Tibial nerve (tissue), 4 donors: ENCODE results near the gene NUDT19.
"Not testable (repeated sequence)": the region's sequence is repeated elsewhere in the genome, so short reads cannot be mapped to it uniquely, and the experiment has no call there.

ENCODE experiments used
- EP300 ChIP-seq, 2 donors: sonication (generic); formaldehyde crosslinking; IDR thresholded peaks; one replicate each; pipeline ENCODE4 v1.6.1; 2017; ENCODE audit warnings: antibody characterized with exemption in 2 of 2, mild to moderate bottlenecking in 1 of 2
- POLR2A ChIP-seq, 2 donors: fragments of 450-650 bp; IDR thresholded peaks; one replicate each; pipeline ENCODE4 v1.6.1; 2017; ENCODE audit warnings: antibody characterized with exemption in 2 of 2, mild to moderate bottlenecking in 2 of 2, moderate library complexity in 2 of 2
- TF ChIP-seq, protein P1 (sequence below), 5 experiments: fragments of 200-600 bp in 3 of 5; fragments of 450-650 bp in 2 of 5; sonication (generic) in 3 of 5; IDR thresholded peaks; one replicate each; pipeline ENCODE4 v1.5.1; 2016 to 2019; ENCODE audit warnings: antibody characterized with exemption in 5 of 5, mild to moderate bottlenecking in 3 of 5, moderate library complexity in 2 of 5

DNA sequence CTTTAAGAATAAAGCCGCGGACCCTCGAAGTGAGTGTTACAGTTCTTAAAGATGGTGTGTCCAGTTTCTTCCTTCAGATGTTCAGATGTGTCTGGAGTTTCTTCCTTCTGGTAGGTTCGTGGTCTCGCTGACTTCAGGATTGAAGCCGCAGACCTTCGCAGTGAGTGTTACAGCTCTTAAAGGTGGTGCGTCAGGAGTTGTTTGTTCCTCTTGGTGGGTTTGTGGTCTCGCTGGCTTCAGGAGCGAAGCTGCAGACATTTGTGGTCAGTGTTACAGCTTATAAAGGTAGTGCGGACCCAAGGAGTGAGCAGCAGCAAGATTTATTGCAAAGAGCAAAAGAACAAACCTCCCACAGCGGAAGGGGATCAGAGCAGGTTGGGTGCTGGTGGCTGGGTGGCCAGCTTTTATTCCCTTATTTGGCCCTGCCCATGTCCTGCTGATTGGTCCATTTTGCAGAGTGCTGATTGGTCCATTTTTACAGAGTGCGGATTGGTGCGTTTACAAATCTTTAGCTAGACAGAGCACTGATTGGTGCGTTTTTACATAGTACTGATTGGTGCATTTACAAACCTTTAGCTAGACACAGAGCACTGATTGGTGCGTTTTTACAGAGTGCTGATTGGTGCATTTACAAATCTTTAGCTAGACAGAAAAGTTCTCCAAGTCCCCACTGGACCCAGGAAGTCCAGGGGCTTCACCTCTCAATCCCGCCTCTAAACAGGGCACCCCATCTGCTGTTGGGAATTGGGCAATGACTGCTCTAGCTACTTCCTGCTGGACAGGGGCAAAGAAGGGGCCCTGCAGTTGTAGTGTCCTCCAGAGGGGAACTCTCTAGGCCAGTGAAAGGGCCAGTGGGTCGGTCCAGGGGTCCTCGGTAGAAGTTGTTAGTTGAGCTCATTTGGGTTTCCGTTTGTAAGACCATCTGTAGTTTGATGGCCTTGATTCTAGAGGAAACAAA lies 1.8 kb downstream of the NUDT19 start:
- TF ChIP-seq POLR2A, EP300 (IDR thresholded peaks at IDR 0.05): not testable (repeated sequence)
- TF ChIP-seq, protein P1, sequence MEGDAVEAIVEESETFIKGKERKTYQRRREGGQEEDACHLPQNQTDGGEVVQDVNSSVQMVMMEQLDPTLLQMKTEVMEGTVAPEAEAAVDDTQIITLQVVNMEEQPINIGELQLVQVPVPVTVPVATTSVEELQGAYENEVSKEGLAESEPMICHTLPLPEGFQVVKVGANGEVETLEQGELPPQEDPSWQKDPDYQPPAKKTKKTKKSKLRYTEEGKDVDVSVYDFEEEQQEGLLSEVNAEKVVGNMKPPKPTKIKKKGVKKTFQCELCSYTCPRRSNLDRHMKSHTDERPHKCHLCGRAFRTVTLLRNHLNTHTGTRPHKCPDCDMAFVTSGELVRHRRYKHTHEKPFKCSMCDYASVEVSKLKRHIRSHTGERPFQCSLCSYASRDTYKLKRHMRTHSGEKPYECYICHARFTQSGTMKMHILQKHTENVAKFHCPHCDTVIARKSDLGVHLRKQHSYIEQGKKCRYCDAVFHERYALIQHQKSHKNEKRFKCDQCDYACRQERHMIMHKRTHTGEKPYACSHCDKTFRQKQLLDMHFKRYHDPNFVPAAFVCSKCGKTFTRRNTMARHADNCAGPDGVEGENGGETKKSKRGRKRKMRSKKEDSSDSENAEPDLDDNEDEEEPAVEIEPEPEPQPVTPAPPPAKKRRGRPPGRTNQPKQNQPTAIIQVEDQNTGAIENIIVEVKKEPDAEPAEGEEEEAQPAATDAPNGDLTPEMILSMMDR (IDR thresholded peaks at IDR 0.05) = not testable (repeated sequence)
